ENCODE data around the gene SUPT4H1. TPM values are rescaled to one million over a fixed set of nuclear protein-coding genes. Genes with fewer than 3 reads are reported as not detected.

The SUPT4H1 gene
- total RNA-seq, 3 donors from 2014 or later (not counting 1 experiment from before 2014, with no cell fraction given) = 55.9 to 68.3 (median 68.1) TPM

GRCh38 chr17:58307468-58308172, 44.4 kb downstream of the SUPT4H1 start:
- no peak overlapping the region for H3K27ac ChIP-seq (ENCODE audit: low read length)
- intact Hi-C loops (cut with micrococcal nuclease) = no loop called here
- H3K9me3 ChIP-seq (ENCODE audit: control insufficient read depth, insufficient read depth, low read length) = no peaks in the 10 kb centered on the region
- no peaks in the 10 kb centered on the region for H3K27me3 ChIP-seq (ENCODE audit: control insufficient read depth, insufficient read depth, low read length)
- no peaks in the 10 kb centered on the region for H3K36me3 Mint-ChIP-seq
- H3K27me3 Mint-ChIP-seq (ENCODE audit: low read depth in 2 of 2) = no peaks in the 10 kb centered on the region
- H3K4me1 Mint-ChIP-seq = peaks cover 0 to 10% of the 10 kb centered on the region in 2 donors
- no peaks in the 10 kb centered on the region for H3K9me3 Mint-ChIP-seq
- DNase-seq = peak in 1 of 2 donors; percentile 2
- no peak overlapping the region for H3K4me3 ChIP-seq (ENCODE audit: low read length)
- 98% methylated on average over 20 of the region's 20 CpGs for WGBS (ENCODE audit: insufficient coverage)
- no peak for TF ChIP-seq CTCF (IDR thresholded peaks at IDR 0.05)
- peaks cover 94% of the 10 kb centered on the region for H3K36me3 ChIP-seq (ENCODE audit: control insufficient read depth, insufficient read depth, low read length)
- peaks cover 10% of the 10 kb centered on the region for H3K4me1 ChIP-seq (ENCODE audit: control insufficient read depth, insufficient read depth, low read length)
- H3K27ac Mint-ChIP-seq = no peak overlapping the region
- no peak overlapping the region for H3K4me3 Mint-ChIP-seq
- no peak for ATAC-seq

GRCh38 chr17:58306131-58306951, 45.7 kb downstream of the SUPT4H1 start:
- H3K9me3 ChIP-seq (ENCODE audit: control insufficient read depth, insufficient read depth, low read length) = no peaks in the 10 kb centered on the region
- 96% methylated on average over 18 of the region's 19 CpGs for WGBS (ENCODE audit: insufficient coverage)
- no peaks in the 10 kb centered on the region for H3K36me3 Mint-ChIP-seq
- intact Hi-C loops (cut with micrococcal nuclease) = no loop called here
- H3K36me3 ChIP-seq (ENCODE audit: control insufficient read depth, insufficient read depth, low read length) = peaks cover 95% of the 10 kb centered on the region
- H3K4me3 ChIP-seq (ENCODE audit: low read length) = no peak overlapping the region
- TF ChIP-seq CTCF (IDR thresholded peaks at IDR 0.05) = no peak
- peaks cover 0 to 10% of the 10 kb centered on the region in 2 donors for H3K4me1 Mint-ChIP-seq
- H3K27ac Mint-ChIP-seq = peak overlapping the region in 1 of 2 donors; percentile 14
- H3K27ac ChIP-seq (ENCODE audit: low read length) = no peak overlapping the region
- ATAC-seq = no peak
- H3K27me3 Mint-ChIP-seq (ENCODE audit: low read depth in 2 of 2) = no peaks in the 10 kb centered on the region
- H3K4me3 Mint-ChIP-seq = no peak overlapping the region
- H3K4me1 ChIP-seq (ENCODE audit: control insufficient read depth, insufficient read depth, low read length) = peaks cover 13% of the 10 kb centered on the region
- no peaks in the 10 kb centered on the region for H3K9me3 Mint-ChIP-seq
- no peaks in the 10 kb centered on the region for H3K27me3 ChIP-seq (ENCODE audit: control insufficient read depth, insufficient read depth, low read length)
- no peak for DNase-seq

GRCh38 chr17:58305626-58306025, 46.4 kb downstream of the SUPT4H1 start:
- Histone ChIP-seq H3K36me3 (ENCODE audit: control insufficient read depth, insufficient read depth, low read length) (peaks cover 90% of the 10 kb centered on the region), H3K4me3 (ENCODE audit: low read length) (no peak overlapping the region), H3K27ac (ENCODE audit: low read length) (no peak overlapping the region), H3K9me3 (ENCODE audit: control insufficient read depth, insufficient read depth, low read length) (no peaks in the 10 kb centered on the region), H3K4me1 (ENCODE audit: control insufficient read depth, insufficient read depth, low read length) (peaks cover 17% of the 10 kb centered on the region), H3K27me3 (ENCODE audit: control insufficient read depth, insufficient read depth, low read length) (no peaks in the 10 kb centered on the region)
- no peak overlapping the region for H3K4me3 Mint-ChIP-seq
- H3K27ac Mint-ChIP-seq = peak overlapping the region in 1 of 2 donors; percentile 14
- no peak for DNase-seq
- 95% methylated on average over 8 of the region's 8 CpGs for WGBS (ENCODE audit: insufficient coverage)
- H3K4me1 Mint-ChIP-seq = peaks cover 0 to 14% of the 10 kb centered on the region in 2 donors
- no peaks in the 10 kb centered on the region for H3K27me3 Mint-ChIP-seq (ENCODE audit: low read depth in 2 of 2)
- no peak for TF ChIP-seq CTCF (IDR thresholded peaks at IDR 0.05)
- intact Hi-C loops (cut with micrococcal nuclease) = loop anchor here (2.0 kb wide), 1 partner anchor 23 kb away; the partner anchor contains the start of gene TSPOAP1
- no peak for ATAC-seq
- H3K36me3 Mint-ChIP-seq = no peaks in the 10 kb centered on the region
- H3K9me3 Mint-ChIP-seq = no peaks in the 10 kb centered on the region
